AML-193 (cell line): Measurements from ENCODE around the gene GMDS.

Experiments used
- DNase-seq, 2 experiments: peaks; one replicate each; lab custom pipeline; 2025; lab: John Stamatoyannopoulos, UW

GMDS gene

DNA sequence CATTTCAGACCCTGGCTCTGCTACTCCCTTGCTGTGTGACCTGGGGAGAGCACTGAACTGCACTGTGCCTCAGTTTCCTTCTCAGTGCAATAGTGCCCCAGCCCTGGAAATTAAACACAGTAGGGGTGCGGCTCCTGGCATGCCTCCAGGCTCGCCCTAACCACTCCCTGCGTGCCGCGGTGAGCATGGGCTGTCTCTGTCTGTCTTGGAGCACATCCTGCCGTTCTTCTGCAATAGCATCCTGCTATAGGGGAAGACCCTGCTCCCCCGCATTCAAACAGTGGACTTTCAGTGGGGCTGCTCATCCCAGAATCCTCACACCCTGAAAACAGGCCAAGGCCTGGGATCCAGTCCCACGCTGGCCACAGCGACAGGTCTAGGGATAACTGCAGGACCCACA is 506.2 kb downstream of the GMDS start:
- no peak for DNase-seq

DNA sequence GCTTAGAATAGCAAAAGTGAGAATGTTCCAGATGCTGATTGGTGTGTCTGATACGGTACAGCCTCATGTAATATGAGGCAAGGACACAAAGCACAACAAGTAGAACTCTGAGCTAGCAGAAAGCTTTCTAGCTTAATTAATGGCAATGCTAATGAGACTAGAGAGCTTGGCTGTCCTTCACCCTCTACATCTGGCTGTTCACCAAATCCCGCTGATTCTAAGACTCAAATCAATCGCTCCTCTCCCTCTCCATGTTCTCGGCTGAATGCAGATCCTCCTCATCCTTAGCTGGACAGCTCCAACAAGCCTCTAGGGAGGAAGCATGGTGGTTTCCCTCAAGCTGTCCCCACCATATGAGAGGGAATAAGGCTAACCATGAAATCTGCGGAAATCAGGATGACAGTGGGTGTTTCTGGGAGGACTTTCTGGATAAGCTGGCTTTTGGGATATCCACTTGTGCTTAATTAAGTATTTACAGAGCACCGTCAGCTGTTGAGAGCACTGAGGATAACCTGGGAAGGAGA is 506.8 kb downstream of the GMDS start:
- DNase-seq, result no peak

DNA sequence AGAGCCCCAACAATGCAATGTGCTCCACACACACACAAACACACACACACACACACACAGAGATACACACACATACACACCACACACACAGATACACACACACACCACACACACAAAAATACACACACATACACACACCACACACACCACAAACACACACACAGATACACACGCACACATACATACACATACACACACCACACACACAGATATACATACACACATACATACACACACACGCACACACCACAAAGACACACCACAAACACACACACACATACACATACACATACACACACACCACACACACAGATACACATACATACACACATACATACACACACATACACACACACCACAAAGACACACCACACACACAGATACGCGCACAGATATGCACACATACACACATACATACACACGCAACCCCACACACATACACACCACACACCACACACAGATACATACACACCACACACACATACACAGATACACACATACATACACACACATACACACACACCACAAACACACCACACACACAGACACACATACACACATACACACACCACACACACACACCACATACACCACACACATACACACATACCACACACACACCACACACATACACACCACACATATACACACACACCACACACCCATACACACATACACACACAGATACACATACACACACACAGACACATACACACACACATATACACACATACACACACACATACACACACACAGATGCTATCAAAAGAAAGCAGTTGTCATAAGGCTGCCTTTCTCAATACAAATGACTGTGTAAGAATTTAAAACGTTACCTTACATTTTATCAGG is 507.7 kb downstream of the GMDS start:
- no peak for DNase-seq

DNA sequence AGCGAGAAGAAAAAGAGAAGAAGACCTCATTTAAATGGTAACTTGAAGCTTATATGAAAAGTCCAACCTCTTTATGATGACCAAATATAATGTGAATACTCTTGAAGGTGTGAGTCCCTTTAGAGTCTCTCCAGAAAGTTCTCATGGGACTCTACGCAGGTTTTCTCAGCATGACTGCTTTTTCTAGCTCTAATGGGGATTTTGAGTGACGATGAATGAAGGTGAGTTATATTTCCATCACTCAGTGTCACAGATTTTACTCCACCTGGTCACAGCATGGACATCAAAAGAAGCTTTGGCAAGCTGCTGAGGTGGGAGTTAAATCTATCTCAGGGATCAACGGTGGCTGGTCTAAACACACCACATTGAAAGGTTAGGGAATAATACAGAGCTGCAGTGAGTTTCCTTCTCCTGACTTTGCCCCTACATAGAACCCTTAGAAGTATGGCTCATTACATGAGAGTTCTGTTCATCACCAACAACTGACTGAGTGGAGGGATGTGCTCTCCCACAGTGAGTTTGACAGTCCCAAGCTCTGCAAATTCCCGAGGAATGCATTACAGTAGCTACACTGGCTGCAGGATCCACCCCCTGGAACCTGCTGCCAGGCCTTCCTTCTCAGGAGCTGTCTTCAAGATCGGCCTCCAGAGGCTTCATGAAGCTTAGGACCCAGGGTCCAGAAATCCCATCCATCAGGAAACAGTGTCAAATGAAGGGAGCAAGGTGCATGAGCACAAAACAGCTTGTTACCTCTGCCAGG is 508.9 kb downstream of the GMDS start:
- DNase-seq, result no peak

DNA sequence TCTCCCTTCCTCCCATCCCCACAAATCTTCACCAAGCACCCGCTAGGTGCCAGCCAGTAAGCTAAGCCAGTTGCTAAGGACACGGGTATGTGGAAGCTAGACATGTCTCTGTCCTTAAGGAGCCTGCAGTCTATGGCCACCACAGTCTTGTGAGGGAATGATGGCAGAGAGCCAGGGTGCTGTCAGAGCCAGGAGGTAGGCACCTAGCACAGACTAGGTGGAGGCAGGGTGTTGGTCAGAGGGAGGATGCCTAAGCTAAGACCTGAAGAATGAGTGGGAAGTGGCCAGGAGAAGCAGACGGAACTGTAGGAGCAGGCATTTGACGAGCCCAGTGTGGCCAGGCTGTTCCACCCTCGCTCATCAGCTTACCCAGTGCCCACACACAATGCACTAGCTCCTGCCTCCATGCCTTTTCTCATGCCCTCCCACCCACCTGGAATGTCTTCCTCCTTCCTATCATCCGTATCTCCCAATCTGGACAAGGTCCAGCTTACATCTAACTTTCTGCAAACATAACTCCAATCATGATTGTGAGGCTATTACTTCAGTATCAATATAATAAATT is 510.1 kb downstream of the GMDS start:
- DNase-seq, result no peak

DNA sequence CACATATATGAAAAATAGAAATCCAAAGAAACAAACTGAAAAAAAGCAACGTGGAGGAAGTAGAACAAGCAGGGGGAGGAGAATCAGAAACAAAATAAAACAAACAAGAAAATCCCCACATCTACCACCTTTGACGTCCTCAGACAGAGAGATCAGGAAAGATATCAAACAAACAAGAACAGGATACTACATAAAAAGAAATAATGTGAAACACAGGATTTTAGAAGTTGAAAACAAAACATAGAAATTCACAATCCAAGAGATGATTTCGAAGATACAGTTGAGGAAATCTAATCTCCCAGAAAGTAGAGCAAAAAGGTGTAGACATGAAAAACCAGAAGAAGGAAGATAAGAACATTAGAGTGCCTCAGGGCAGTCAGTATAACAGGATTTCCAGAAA is 514.5 kb downstream of the GMDS start:
- DNase-seq, result no peak

DNA sequence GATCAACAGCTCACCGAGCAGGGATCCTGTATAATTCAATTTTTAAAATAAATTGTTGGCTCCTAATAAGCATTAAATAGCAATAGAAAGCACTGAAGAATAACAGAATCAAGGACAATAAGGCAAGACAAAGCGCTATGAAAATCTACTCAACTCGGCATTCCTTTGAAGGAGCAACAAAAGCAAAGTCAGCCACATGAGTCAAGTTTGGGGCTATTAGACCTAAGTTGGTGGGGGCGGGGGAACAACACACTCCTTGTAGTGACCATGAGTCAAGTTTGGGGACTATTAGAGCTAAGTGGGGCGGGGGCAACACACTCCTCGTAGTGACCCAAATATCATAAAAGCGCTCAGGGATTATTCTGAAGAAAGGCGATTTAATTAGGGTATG is 515.7 kb downstream of the GMDS start:
- no peak for DNase-seq

DNA sequence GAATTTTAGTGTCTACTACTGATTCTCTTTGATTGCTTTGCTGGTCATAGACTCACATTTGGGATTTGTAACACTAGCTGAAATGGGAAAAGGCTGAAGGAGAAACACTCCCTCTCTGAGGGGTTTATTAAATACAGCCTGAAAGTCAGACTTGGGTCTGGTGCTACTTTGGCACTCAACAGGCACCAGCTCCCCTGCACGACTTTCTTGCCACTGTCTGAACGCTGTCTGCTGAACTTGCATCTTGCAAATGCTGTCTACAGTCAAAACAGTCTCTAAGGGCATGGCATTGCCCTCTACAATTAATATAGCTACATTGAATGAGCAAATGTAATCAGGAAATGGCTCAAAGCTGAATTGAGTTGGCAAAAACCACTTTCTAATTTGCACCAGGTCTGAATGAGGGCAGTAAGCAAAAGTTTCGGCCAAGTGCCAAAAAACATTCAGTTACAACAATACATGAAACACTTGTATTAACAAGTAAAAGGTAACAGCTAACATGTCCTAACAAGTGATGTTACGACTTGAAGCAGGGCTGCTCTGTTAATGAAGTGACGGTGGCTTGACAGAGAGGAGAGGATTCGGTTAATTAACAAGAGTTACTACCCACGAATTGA is 516.2 kb downstream of the GMDS start:
- no peak for DNase-seq

DNA sequence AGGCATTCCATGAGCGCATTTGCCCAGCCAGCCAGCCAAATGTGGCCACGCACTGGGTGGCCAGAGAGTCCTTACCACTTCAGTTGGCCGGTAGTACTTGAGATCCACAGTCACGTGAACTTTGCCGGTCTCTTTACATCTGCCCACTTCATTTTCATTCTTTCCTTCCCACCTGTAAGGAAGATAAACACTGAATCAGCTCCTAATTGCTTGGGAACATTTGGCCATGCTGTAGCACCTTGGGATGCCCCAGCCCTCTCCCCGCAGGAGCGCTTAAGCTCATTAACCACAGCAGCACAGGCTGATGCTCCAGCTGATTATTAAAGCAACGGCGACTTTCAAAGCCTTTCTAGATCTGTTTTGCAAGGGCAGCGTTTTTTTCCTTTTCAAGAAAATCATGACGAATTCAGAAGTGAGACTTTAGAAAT is 519.0 kb downstream of the GMDS start:
- no peak for DNase-seq

DNA sequence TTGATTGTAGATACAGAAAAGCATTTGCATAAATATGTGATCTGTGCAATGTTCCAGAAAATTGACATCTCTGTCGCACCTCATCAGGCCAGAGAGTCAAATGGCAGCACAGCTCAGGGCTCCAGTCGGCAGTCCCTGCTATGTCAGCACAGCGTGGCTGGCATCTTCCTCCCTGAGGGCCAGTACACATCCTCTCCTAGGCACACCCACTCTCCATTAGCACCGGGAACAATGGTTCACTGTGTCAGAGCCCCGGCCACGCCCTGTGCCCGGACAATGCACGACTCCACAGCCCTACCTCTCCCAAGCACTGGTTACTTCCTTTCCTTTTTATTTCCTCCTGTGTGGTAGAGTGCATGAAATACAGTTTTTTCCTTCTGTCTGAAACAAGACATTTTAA is 520.8 kb downstream of the GMDS start:
- DNase-seq, result no peak

DNA sequence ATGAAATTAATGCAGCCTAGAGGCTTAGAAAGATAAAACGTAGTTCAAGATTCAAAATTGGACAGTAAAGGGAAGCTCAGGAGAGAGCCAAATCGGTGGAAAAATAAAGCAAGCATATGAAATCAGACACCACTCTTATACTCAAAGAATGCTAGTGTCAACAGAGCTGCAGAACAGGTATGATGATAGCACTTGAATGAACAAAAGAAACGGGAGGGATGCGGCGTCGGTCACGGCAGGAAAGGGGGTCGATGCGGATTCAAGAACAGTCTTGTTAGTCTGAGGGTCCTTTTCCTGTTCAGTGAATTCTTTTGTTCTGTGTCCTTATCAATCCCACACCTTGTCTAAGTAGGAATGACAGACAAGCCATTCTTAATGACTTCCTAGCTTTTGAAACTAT is 521.3 kb downstream of the GMDS start:
- no peak for DNase-seq

DNA sequence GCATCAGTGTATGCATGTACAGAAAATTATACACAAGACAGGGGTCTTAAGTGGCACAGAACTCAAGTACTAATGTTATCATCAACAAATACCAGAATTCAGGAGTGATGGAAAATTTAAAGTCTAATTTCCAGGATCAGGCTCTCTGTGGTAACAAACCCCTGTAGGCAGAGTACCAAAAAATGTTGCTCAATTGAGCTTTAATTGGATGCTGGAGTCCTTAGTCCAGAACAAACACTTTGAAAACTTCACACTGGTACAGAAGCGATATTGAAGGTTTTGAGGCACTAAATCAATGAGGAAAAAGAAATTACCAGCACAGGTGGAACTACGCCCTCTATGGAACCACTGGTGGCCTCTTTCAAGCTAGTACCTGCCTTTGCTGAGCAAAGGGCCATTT is 522.6 kb downstream of the GMDS start:
- no peak for DNase-seq

DNA sequence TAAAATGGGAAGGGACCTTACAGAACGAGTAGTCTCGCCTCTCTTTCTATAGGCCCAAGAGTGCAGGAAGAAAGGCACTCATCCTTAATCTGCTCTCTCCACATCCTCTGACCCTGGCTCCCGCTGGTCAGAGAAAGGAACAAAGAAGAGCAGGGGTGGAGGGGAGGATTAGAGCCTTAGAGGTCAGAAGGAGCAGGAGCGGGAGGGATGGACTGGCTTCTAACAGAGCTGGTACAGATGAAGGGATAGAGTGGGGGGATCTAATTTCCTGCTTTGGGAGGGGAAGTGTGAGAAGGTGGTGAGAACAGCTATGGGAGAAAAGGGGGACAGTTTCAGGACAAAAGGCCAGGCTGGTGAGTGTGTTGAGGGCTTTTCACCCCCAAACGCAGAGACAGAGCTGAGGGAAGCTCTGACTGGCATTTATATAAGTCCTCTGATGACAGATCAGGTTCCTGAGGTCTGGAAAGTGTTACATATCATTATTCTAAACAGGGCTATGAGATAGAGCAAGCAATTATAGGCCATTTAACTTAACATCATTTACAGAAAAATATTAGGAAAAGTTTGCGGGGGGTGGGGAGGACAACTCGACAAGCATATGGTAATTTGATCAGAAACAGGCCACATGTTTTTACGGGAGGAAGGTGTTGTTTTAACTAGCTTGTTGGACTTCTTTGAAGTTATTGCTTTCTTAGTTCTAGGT is 524.6 kb downstream of the GMDS start:
- no peak for DNase-seq

DNA sequence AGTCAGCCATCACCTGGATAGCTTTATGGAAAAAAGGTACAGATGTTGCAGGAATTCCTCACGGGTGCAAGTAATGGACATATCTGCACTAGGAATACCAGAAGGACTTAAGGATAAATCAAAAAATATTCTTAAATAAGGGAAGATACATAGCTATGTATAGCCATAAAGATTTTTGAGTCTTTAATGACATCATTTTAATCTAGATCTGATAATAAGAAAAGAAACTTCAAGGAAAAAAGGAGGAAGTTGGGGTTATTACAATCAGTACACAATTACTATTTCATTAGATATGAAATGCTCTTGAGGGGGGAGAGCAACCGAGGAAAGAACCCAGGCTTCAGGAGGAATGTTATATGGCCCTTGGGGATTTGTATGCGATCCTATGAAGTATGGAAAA is 525.5 kb downstream of the GMDS start:
- no peak for DNase-seq

DNA sequence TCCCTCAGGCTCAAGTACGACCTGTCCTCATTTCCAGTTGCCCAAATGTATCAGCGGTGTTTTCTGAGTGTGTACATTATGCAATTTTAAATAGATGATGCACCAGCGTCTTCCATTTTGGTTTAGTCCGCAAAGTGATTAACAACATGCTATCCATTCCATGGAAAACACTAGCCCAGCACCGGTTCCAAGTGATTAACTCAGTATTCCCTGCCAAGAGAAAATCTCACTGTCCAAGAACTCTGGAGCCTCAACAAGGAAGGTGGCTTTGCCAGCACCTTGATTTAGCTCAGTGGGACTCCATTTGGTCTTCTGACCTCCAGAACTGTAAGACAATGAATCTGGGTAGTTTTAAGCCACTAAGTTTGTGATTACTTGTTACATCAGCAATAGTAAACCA is 528.5 kb downstream of the GMDS start:
- DNase-seq, result no peak

DNA sequence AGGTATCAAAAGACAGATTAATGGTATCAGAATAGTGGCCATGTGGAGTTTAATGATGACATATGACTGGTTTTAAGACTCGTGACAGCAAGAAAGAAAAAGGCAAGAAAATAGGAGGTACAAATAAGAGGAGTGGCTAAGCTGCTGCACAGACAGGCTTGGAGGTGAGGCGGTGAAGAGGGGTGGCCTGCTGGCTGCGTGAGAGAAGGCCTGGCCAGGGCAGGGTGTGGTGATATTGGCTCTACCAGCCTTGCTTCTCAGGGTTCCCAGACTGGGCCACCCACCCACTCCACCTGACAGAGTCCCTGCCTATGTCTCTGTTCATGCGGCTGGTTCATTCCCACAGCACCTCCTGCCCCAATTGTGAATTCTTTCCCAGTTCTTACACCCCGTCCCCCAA is 529.0 kb downstream of the GMDS start:
- DNase-seq, result no peak

DNA sequence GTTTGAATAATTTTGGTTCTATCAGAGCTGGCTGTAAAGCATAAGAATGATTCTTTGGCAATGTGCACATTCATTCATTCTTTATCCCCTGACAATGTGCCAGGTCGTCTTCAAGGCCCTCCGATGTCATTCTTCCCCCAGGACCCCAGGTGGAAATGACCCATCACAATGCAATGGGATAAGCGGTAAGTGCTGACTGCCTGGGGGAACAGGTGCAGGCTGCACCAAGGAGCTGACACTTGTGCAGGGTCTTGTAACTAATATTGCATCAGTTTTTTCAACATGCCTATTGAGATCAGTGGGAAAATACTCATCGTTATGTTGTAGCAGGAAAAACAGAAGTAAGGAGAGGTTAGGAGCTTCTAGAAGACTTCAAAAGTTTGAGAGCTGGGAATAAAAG is 530.1 kb downstream of the GMDS start:
- DNase-seq, result no peak

DNA sequence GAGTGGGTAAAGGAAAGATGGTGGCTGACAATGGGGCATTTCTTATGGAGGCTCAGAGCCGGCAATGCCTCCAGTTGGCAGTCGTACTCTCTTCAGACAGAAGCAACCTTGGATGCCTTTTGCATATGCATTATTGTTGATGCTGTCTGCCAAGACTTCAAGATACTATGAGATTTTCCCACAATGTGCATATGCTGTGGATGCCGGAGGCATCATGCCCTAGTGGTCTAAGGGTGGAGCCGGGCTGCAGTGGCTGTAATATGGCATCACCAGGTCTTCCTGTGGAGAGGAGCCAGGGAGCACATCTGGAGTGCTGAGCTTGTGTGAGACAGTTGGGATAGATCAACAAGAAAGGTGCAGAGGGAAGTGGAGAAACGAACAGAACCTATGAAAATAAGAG is 530.8 kb downstream of the GMDS start:
- DNase-seq, result no peak

DNA sequence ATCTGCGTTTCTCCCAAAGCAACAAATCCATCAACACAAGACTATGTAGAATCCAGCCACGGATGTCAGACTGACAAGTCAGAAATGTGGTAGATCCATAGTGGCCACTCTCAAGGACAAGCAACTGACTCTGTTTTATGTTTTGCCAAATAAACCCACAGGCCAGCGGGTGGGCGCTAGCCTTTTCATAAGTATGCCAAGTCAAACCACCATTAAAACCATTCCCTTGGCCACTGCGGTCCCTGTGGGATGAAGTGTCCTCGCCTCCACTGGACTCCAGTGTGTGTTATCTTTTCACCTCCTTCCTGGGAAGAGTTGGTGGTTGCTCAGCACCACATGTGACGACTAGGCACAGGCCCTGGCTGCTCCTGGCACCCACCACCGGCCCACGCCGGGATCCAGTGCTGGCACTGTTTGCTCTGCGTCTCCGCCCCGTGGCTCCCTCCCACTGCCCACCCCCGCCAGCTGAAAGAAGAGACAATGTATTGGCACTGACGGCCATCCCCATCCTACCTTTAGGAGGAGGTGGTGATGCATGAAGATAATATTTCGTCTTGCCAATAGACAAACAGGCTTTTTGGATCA is 532.3 kb downstream of the GMDS start:
- DNase-seq, result no peak

DNA sequence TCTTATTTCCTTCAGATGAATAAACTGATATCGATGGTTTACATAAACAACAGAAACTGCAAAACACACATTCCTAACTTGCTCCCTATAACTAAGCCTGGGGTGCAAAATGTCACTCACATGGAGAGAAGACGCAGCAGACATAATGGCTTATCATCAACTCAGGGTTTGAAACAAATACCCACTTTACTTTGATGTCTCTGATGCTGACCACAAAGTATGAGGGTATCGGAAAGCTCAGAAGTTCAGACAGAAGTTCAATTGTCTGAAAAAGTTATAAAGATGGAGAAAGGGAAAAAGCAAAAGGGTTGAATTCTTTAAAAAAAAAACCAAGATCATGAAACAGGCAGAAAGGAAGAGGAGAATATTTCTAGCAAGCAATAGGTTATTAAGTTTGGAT is 533.0 kb downstream of the GMDS start:
- no peak for DNase-seq

DNA sequence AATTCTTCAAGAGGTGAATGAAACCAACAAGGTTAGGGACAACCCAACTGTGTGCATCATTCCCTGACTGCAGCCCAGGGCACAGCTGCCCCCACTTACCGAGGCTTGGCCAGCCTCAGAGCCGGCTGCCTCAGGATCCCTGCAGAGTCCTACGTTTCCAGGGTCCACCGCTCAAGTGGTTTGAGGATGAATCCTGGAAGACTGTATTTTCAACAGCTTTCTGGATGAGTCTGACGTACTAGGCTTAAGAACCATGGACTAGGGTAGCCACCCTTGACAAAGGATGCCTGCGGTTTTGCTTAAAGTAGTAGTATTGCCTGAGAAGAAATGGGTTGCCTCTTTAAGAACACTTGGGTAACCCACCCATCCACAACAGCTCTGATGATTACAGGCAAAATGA is 534.3 kb downstream of the GMDS start:
- no peak for DNase-seq

DNA sequence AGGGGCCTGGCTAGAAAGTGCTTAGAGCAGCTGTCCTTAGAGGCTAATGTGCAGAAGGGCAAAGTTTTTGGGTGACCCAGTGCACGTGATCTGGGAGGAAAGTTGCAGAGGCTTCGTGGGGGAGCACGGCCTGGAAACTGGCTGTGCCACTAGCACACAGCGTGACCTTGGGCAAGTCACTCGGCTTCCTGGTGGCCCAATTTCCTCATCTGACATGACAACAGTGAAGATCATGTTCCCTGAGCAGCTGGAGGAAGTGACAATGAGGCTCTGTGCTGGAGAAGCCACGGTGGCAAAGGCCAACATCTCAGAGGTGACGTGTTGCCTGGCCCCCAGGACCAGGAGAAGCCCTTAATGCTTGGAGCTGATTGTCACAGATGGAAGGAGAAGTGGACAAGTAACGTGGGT is 536.2 kb downstream of the GMDS start:
- DNase-seq, result peak; percentile 85 to 87
